ENCODE results near the gene SORBS2. TPM values are rescaled to one million over a fixed set of nuclear protein-coding genes. Genes with fewer than 3 reads are reported as not detected.

The SORBS2 gene
- total and polyA plus RNA-seq, 2 donors (not counting 3 experiments of a cell fraction or from before 2014, with no cell fraction given): 69.8 to 82.5 TPM

GRCh38 chr4:185734930-185735329 lies 77.1 kb downstream of the SORBS2 start:
- Histone ChIP-seq H3K9ac (replicated peaks; ENCODE audit: extremely low read depth, insufficient read depth, low read length) (no peak overlapping the region), H4K20me1 (replicated peaks; ENCODE audit: control insufficient read depth, extremely low read depth, insufficient read depth, low read length) (no peaks in the 10 kb centered on the region), H3K4me2 (ENCODE audit: insufficient read depth, low read length) (no peak overlapping the region), H3K27ac (ENCODE audit: insufficient read depth, low read depth, low read length) (no peak overlapping the region), H3K27me3 (ENCODE audit: control insufficient read depth in 2 of 2, insufficient read depth in 2 of 2, low read length in 2 of 2) (no peaks in the 10 kb centered on the region), H2AFZ (ENCODE audit: low read depth, low read length) (no peak overlapping the region), H3K4me1 (ENCODE audit: control insufficient read depth, extremely low read depth, insufficient read depth, low read length) (peaks cover 34% of the 10 kb centered on the region), H3K9me3 (replicated peaks; ENCODE audit: control insufficient read depth, insufficient read depth, low read length) (no peaks in the 10 kb centered on the region), H3K9me1 (replicated peaks; ENCODE audit: control insufficient read depth, extremely low read depth, insufficient read depth, low read length) (no peaks in the 10 kb centered on the region), H3K79me2 (ENCODE audit: control insufficient read depth, insufficient read depth, low read length) (no peaks in the 10 kb centered on the region), H3K36me3 (ENCODE audit: control insufficient read depth in 2 of 2, extremely low read depth in 1 of 2, insufficient read depth in 2 of 2, low read length in 2 of 2) (peaks cover 0 to 3% of the 10 kb centered on the region in 2 experiments), H3K4me3 (replicated peaks in 1 of 3; ENCODE audit: insufficient read depth in 1 of 3, low read depth in 1 of 3, low read length in 3 of 3) (no peak overlapping the region)
- dilution Hi-C loops (cut with MboI; ENCODE audit: extremely low pct_ligation_motif_present, low sequenced_read_pairs) (no loop called here), intact Hi-C loops (cut with micrococcal nuclease) (no loop called here)
- ChIA-PET POLR2A (no interaction called here), CTCF (interaction anchor here (1.0 to 2.0 kb wide), 6 partner anchors 13 to 303 kb away, joined by 3 to 7 read pairs (median 4); no protein-coding TSS in a partner anchor)
- FAIRE-seq: no peak
- TF ChIP-seq POLR2A (IDR thresholded peaks at IDR 0.05; ENCODE audit: low read depth, low read length) (no peak), JUN (IDR thresholded peaks at IDR 0.05; ENCODE audit: borderline replicate concordance, insufficient read depth, insufficient read length, low read depth) (no peak), CTCF (IDR thresholded peaks at IDR 0.05; ENCODE audit: extremely low read depth in 1 of 2, insufficient read depth in 1 of 2, low read depth in 1 of 2, low read length in 2 of 2) (no peak)
- no TSS peak for BruUV-seq (replicated peaks)
- DNase-seq (ENCODE audit: low read depth, low spot score): no peak

- no peaks in the 10 kb centered on the region for H4K20me1 ChIP-seq (replicated peaks; ENCODE audit: control insufficient read depth, extremely low read depth, insufficient read depth, low read length)
- intact Hi-C loops (cut with micrococcal nuclease): no loop called here
- ChIA-PET CTCF (interaction anchor here (1.1 to 2.0 kb wide), 4 partner anchors 12 to 287 kb away, joined by 3 to 7 read pairs (median 4); no protein-coding TSS in a partner anchor), POLR2A (interaction anchor here (0.6 kb wide), 1 partner anchor 349 kb away, joined by 3 read pairs; no protein-coding TSS in a partner anchor)
- H2AFZ ChIP-seq (ENCODE audit: low read depth, low read length): no peak overlapping the region
- H3K4me3 ChIP-seq (replicated peaks in 1 of 3; ENCODE audit: insufficient read depth in 1 of 3, low read depth in 1 of 3, low read length in 3 of 3): no peak overlapping the region
- no peak overlapping the region for H3K4me2 ChIP-seq (ENCODE audit: insufficient read depth, low read length)
- no peaks in the 10 kb centered on the region for H3K9me1 ChIP-seq (replicated peaks; ENCODE audit: control insufficient read depth, extremely low read depth, insufficient read depth, low read length)
- H3K27me3 ChIP-seq (ENCODE audit: control insufficient read depth in 2 of 2, insufficient read depth in 2 of 2, low read length in 2 of 2): no peaks in the 10 kb centered on the region
- no peaks in the 10 kb centered on the region for H3K79me2 ChIP-seq (ENCODE audit: control insufficient read depth, insufficient read depth, low read length)
- dilution Hi-C loops (cut with MboI; ENCODE audit: extremely low pct_ligation_motif_present, low sequenced_read_pairs): no loop called here
- TF ChIP-seq EZH2 (IDR thresholded peaks at IDR 0.05; ENCODE audit: borderline replicate concordance, low read depth, low read length, severe bottlenecking) (no peak), MYC (IDR thresholded peaks at IDR 0.05; ENCODE audit: low read depth, low read length) (no peak), FOS (IDR thresholded peaks at IDR 0.05; ENCODE audit: borderline replicate concordance, insufficient read depth, low read length) (peak; percentile 11), CTCF (IDR thresholded peaks at IDR 0.05; ENCODE audit: extremely low read depth in 1 of 2, insufficient read depth in 1 of 2, low read depth in 1 of 2, low read length in 2 of 2) (no peak), MAX (IDR thresholded peaks at IDR 0.05; ENCODE audit: insufficient read depth, insufficient read length) (no peak)
- BruUV-seq (replicated peaks): no TSS peak
- H3K9me3 ChIP-seq (replicated peaks; ENCODE audit: control insufficient read depth, insufficient read depth, low read length): no peaks in the 10 kb centered on the region
- peaks cover 0 to 3% of the 10 kb centered on the region in 2 experiments for H3K36me3 ChIP-seq (ENCODE audit: control insufficient read depth in 2 of 2, extremely low read depth in 1 of 2, insufficient read depth in 2 of 2, low read length in 2 of 2)
- FAIRE-seq (no peak), DNase-seq (ENCODE audit: low read depth, low spot score) (no peak)
- no peak overlapping the region for H3K27ac ChIP-seq (ENCODE audit: insufficient read depth, low read depth, low read length)
- no peak overlapping the region for H3K9ac ChIP-seq (replicated peaks; ENCODE audit: extremely low read depth, insufficient read depth, low read length)
- H3K4me1 ChIP-seq (ENCODE audit: control insufficient read depth, extremely low read depth, insufficient read depth, low read length): peaks cover 38% of the 10 kb centered on the region
Measured at GRCh38 chr4:185734214-185734613, 77.8 kb downstream of the SORBS2 start.

Measured in endothelial cell of umbilical vein (primary cell).